MG63 (cell line): ENCODE measurements around the gene GMDS. TPM values are rescaled to one million over a fixed set of nuclear protein-coding genes. Genes with fewer than 3 reads are reported as not detected.

Experiments
- DNase-seq: peaks from one replicate; pipeline ENCODE4 v3.0.0-alpha.2; 2020
- H3K27me3 ChIP-seq: fragments of 250-450 bp; sonication (Bioruptor Pico); 2 replicates; pipeline ENCODE4 v1.5.1; 2020; ENCODE audit warnings: mild to moderate bottlenecking, moderate library complexity
- H3K36me3 ChIP-seq: fragments of 250-450 bp; sonication (Bioruptor Pico); 2 replicates; pipeline ENCODE4 v1.5.1; 2020; ENCODE audit warnings: mild to moderate bottlenecking, moderate library complexity
- H3K4me3 ChIP-seq: fragments of 250-450 bp; sonication (Bioruptor Pico); 2 replicates; pipeline ENCODE4 v1.5.1; 2020; ENCODE audit warnings: mild to moderate bottlenecking, moderate library complexity
- H3K9me3 ChIP-seq: fragments of 250-450 bp; sonication (Bioruptor Pico); 2 replicates; pipeline ENCODE4 v1.5.1; 2020; ENCODE audit warnings: mild to moderate bottlenecking, moderate library complexity
- total RNA-seq: library from RNA; depleted of rRNA; stranded (reverse); fragments of >200 nt; shearing (Covaris generic); gene quantifications from 2 replicates; pipeline ENCODE4 v1.2.3, GENCODE V29; 2014; ENCODE audit warnings: low replicate concordance

Gene GMDS
- total RNA-seq, 1 experiment from 2014 or later, result 1.8 TPM

- no peak overlapping the region for H3K4me3 ChIP-seq
- DNase-seq, result no peak
- H3K9me3 ChIP-seq, result no peaks in the 10 kb centered on the region
- H3K36me3 ChIP-seq, result no peaks in the 10 kb centered on the region
- H3K27me3 ChIP-seq, result no peaks in the 10 kb centered on the region
Observed at GRCh38 chr6:1629316-1629715, 616.1 kb downstream of the GMDS start.

GRCh38 chr6:1627827-1628560 lies 617.4 kb downstream of the GMDS start:
- Histone ChIP-seq H3K4me3 (no peak overlapping the region), H3K36me3 (no peaks in the 10 kb centered on the region), H3K9me3 (no peaks in the 10 kb centered on the region), H3K27me3 (no peaks in the 10 kb centered on the region)
- no peak for DNase-seq

DNA sequence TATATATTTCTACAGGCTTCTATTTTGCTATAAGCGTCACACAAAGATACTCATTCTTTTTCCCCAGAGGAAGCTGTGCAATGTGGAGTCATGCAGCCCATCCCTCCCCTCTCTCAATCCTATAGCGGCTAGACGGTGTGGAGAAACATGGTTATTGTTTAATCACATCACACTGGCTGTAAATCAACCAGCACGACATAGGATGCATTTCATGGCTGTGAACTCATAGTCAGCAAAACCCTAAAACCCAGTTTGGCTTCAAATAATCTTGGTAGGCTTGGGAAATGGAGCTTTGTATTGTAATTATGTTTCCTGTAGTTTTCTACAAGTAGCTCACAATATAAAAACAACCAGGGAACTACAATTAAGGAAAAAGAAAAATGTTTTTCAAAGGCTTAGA lies 618.9 kb downstream of the GMDS start:
- DNase-seq, result no peak

GRCh38 chr6:1625794-1626435 lies 619.5 kb downstream of the GMDS start:
- no peak overlapping the region for H3K4me3 ChIP-seq
- DNase-seq, result no peak

More for the DNA sequence above, 618.9 kb downstream of the GMDS start:
- no peaks in the 10 kb centered on the region for H3K36me3 ChIP-seq
- no peaks in the 10 kb centered on the region for H3K27me3 ChIP-seq
- no peaks in the 10 kb centered on the region for H3K9me3 ChIP-seq
- H3K4me3 ChIP-seq, result no peak overlapping the region

GRCh38 chr6:1624851-1625781 lies 620.3 kb downstream of the GMDS start:
- H3K36me3 ChIP-seq, result no peaks in the 10 kb centered on the region
- peak; percentile 31 for DNase-seq
- H3K4me3 ChIP-seq, result peak overlapping the region; percentile 55
- H3K27me3 ChIP-seq, result no peaks in the 10 kb centered on the region
- H3K9me3 ChIP-seq, result no peaks in the 10 kb centered on the region

More at GRCh38 chr6:1625794-1626435, 619.5 kb downstream of the GMDS start:
- Histone ChIP-seq H3K9me3 (no peaks in the 10 kb centered on the region), H3K36me3 (no peaks in the 10 kb centered on the region), H3K27me3 (no peaks in the 10 kb centered on the region)

DNA sequence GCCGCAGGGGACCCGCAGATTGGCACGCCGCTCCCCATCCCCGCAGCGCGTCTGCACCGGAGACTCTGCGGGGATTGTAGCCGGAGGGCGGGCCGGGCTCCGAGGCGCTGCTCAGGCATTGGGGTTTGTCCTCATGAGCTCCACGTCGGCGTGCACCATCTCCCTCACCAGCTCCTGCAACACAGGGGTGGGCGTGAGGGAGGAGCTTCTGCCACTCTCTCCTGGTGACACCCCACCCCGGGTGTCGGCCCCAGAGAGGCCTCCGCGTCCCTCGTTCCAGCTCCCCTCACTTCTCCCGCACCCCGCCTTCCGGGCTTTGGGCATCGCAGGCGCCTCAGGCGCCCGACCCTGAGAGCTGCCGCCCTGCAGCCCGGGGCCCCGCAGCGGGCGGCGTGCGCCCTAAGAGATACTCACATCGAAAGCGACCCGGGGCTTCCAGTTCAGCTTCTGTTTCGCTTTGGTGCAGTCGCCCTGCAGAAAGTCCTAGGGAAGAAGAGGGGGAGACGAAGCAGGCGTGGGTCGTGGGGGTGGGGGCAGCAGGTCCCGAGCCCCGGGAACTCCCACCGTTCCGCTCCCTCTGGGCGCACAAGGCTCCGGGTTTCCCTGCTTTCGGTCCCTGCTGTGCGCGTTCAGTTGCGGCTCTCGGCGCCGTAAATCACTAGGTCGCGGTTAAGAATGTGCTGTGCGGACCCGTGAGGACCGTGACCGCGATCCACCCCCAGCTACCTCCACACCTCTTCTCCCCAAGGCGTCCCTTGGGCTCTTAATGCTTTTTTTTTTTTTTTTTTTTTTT lies 621.2 kb downstream of the GMDS start:
- Histone ChIP-seq H3K36me3 (no peaks in the 10 kb centered on the region), H3K9me3 (no peaks in the 10 kb centered on the region), H3K4me3 (peak overlapping the region; percentile 55), H3K27me3 (no peaks in the 10 kb centered on the region)
- DNase-seq, result peak; percentile 25

- DNase-seq, result no peak
- no peaks in the 10 kb centered on the region for H3K36me3 ChIP-seq
- no peak overlapping the region for H3K4me3 ChIP-seq
- H3K9me3 ChIP-seq, result no peaks in the 10 kb centered on the region
- H3K27me3 ChIP-seq, result no peaks in the 10 kb centered on the region
Observed at GRCh38 chr6:1623769-1624057, 621.7 kb downstream of the GMDS start.

- DNase-seq, result no peak
- no peaks in the 10 kb centered on the region for H3K36me3 ChIP-seq
- H3K4me3 ChIP-seq, result no peak overlapping the region
Observed at GRCh38 chr6:1622851-1623768, 622.3 kb downstream of the GMDS start.

DNA sequence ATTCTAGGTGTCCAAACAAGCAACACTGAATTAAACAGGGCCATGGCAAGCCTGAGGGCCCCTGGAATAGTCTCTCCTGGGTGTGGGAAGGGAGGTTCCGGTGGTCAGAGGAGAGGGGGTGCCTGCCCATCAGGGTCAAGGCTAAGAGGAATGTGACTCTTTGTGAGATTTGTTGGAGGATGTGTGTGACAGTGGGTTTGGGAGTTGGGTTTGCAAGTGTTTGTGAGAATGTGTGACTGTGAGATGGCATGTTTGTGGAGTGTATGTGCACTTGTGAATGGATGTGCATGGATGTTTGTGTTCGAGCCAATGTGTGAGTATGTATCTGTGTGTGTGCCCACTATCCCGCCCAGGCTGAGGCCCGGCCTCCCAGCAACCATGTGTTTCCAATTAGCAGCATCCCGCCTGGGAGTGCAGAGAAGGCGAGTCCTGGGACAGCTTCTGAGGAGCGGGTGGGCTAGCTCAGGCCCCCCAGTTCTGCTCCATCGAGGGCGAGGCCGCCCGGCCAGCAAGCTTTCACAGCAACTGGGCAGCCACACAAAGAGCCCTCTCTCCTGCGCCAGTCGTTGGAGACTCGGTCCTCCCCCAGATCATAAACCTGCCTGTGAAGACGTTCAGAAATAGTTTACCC lies 623.1 kb downstream of the GMDS start:
- no peaks in the 10 kb centered on the region for H3K27me3 ChIP-seq
- no peak for DNase-seq
- H3K9me3 ChIP-seq, result no peaks in the 10 kb centered on the region
- no peak overlapping the region for H3K4me3 ChIP-seq
- no peaks in the 10 kb centered on the region for H3K36me3 ChIP-seq

More at GRCh38 chr6:1622851-1623768, 622.3 kb downstream of the GMDS start:
- Histone ChIP-seq H3K27me3 (no peaks in the 10 kb centered on the region), H3K9me3 (no peaks in the 10 kb centered on the region)

DNA sequence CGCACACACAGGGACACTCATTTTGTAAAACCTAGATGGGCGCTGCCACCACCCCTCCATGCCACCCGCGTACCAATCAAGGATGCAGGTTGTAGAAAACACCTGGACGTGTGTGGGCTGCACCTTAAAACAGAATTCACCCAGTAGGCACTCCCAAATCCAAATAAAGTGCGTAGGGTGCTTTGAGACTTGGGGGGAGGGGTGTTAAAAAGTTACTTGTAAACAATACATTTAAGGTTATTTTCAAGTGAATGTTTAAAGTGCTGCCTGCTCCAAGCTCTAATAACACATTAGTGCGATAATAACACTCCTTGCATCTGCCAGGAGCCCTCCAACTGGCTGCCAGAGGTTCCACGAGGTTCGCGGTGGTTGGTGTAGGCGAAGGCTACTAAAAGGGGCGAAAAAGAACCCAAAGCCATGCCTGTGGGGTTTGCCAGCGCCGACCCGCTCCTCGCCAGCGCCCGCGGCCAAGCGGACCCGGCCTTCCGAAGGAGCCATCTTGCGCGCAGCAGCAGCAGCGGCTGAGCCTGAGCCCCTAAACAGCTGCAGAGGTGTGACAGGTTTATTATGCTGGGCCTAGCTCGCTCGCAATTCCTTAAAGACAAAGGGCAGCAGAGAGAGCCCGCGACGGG lies 624.2 kb downstream of the GMDS start:
- no peaks in the 10 kb centered on the region for H3K9me3 ChIP-seq
- no peak overlapping the region for H3K4me3 ChIP-seq
- H3K27me3 ChIP-seq, result no peaks in the 10 kb centered on the region
- DNase-seq, result no peak
- H3K36me3 ChIP-seq, result no peaks in the 10 kb centered on the region

DNA sequence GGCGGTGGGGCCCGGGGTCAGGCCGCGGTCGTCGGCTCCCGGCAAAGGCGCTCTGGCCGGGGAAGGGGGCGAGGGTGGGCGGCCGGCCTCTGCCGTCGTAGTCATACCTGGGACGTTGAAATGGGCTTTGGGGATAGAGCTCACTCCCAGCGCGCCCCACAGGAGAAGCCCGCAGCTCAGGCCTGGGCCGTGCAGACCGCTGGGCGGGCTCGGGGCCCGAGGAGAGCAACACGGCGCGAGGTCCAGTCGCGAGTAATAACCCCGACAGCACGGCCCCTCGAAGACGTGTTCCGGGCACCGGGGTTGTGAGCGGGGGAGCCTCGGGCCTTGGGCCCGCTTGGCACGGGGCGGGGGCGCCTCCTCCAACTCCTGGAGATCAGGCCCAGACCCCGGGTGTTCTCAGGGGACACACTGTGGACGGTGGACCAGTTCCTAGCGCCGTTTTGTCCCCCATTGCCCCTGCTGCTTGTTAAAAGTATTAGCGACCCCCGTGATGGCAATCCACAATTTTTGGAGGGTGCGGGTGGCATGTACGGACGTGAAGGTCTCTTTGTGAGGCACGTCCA lies 624.8 kb downstream of the GMDS start:
- no peaks in the 10 kb centered on the region for H3K36me3 ChIP-seq
- DNase-seq, result no peak
- no peaks in the 10 kb centered on the region for H3K9me3 ChIP-seq
- no peaks in the 10 kb centered on the region for H3K27me3 ChIP-seq
- H3K4me3 ChIP-seq, result no peak overlapping the region

- Histone ChIP-seq H3K4me3 (no peak overlapping the region), H3K9me3 (no peaks in the 10 kb centered on the region), H3K36me3 (no peaks in the 10 kb centered on the region), H3K27me3 (no peaks in the 10 kb centered on the region)
- no peak for DNase-seq
Observed at GRCh38 chr6:1619673-1620503, 625.5 kb downstream of the GMDS start.

- Histone ChIP-seq H3K27me3 (no peaks in the 10 kb centered on the region), H3K36me3 (no peaks in the 10 kb centered on the region), H3K9me3 (no peaks in the 10 kb centered on the region), H3K4me3 (no peak overlapping the region)
- no peak for DNase-seq
Observed at GRCh38 chr6:1619098-1619672, 626.2 kb downstream of the GMDS start.
